SK-MEL-5 (cell line): ENCODE results near the gene KCNJ15. TPM values are rescaled to one million over a fixed set of nuclear protein-coding genes. Genes with fewer than 3 reads are reported as not detected.

Source experiments
- DNase-seq: peaks from one replicate; pipeline ENCODE4 v3.0.0-alpha.2; 2016; ENCODE audit warnings: low read depth, low spot score
- in situ Hi-C: cut with HindIII; loops from 2 replicates; pipeline ENCODE4 v1.10.0; 2016; ENCODE audit warnings: low sequenced_read_pairs, high pct_unique_total_duplicates, low pct_unique_long_range_greater_than_20kb
- total RNA-seq: library from RNA; depleted of rRNA; stranded (reverse); fragments of >200 nt; shearing (Covaris generic); gene quantifications from 2 replicates; pipeline ENCODE4 v1.2.3, GENCODE V29; 2014; rRNA removed

The KCNJ15 gene
- total RNA-seq, 1 experiment from 2014 or later: not detected

DNA sequence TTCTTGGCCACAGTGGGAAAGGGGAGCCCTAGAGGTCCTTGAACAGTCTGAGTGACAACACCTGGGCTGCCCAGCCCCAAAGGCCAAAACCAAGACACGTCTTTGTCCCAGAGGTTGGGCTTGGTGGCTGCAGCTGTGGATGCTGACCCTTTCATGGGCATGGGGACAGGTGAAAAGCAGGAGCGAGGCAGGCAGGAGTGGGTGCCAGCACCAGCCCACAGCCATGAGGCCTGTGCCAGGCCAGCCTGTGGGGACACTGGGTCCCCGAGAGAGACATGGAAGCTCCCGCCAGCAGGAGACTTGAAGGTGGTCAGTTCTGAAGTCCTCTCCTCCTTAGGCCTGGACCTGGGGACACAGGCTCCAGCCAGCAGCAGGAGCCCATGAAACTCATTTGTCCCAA is 98.6 kb downstream of the KCNJ15 start:
- in situ Hi-C loops: no loop called here
- no peak for DNase-seq

DNA sequence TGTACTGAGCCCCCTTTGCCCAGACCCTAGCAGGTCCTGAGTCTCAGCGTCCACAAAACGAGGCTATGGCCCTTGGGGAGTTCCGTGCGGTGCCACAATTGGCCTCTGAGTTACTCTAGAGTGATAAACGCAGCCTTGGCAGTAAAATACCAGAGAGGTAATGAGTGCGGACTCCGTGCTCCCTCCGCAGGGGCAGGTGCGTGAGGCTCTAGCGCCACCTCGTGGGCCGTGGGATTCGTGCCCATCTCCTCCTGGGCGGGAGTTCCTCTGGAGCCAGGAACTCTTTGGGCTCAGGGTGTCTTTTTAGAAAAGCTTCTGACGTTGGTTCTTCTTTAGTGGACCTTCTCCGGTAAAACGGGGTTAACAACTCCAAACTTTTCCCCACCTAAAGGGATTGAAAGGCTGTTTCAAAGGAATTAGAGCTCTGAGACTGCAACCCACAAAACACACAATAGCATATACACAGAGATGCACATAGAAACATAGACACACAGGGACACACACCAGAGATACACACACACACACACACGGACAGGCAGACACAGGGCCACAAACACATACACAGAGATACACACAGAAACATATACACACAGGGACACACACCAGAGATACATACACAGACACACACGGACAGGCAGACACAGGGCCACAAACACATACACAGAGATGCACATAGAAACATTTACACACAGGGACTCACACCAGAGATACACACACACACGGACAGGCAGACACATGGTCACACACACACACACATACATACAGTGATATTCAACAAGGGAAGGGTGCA is 99.4 kb downstream of the KCNJ15 start:
- peak; percentile 60 for DNase-seq
- in situ Hi-C loops: no loop called here

Other genes with a start within 250 kb of the KCNJ15 start
- not detected in 2 replicates for gene ERG, start 241.5 kb downstream of the KCNJ15 start, total RNA-seq